Ishikawa (cell line): ENCODE results near the gene NUAK2.

Experiments used
- CEBPB ChIP-seq: IDR thresholded peaks from 2 replicates; pipeline ENCODE4 v1.6.1; 2012
- CREB1 ChIP-seq: IDR thresholded peaks from 2 replicates; pipeline ENCODE4 v1.6.1; 2012; ENCODE audit warnings: low read depth
- EGR1 ChIP-seq: IDR thresholded peaks from 2 replicates; pipeline ENCODE4 v1.6.1; 2012
- EP300 ChIP-seq: IDR thresholded peaks from 2 replicates; pipeline ENCODE4 v1.6.1; 2012; ENCODE audit warnings: borderline replicate concordance
- FOXM1 ChIP-seq: IDR thresholded peaks from 2 replicates; pipeline ENCODE4 v1.6.1; 2012; ENCODE audit warnings: low read depth, borderline replicate concordance
- MAX ChIP-seq: IDR thresholded peaks from 2 replicates; pipeline ENCODE4 v1.6.1; 2012
- RAD21 ChIP-seq: IDR thresholded peaks from 2 replicates; pipeline ENCODE4 v1.6.1; 2012; ENCODE audit warnings: low read depth
- TAF1 ChIP-seq: IDR thresholded peaks from 2 replicates; pipeline ENCODE4 v1.6.1; 2012; ENCODE audit warnings: low read depth, mild to moderate bottlenecking
- TCF12 ChIP-seq: IDR thresholded peaks from 2 replicates; pipeline ENCODE4 v1.6.1; 2012; ENCODE audit warnings: low read depth
- YY1 ChIP-seq: IDR thresholded peaks from 2 replicates; pipeline ENCODE4 v1.6.1; 2012; ENCODE audit warnings: low read depth
- TF ChIP-seq, protein P1 (sequence below): IDR thresholded peaks from 2 replicates; pipeline ENCODE4 v1.6.1; 2012; ENCODE audit warnings: low read depth, mild to moderate bottlenecking

GRCh38 chr1:205317311-205317917, 4.1 kb downstream of the NUAK2 start:
- TF ChIP-seq EP300 (peak; percentile 81), YY1 (no peak), MAX (peak; percentile 78; the same call in 1 of the 2 replicates), TAF1 (no peak), EGR1 (no peak), CEBPB (no peak), FOXM1 (no peak), CREB1 (no peak), TCF12 (peak; percentile 93), RAD21 (peak; percentile 16; the same call in 1 of the 2 replicates)
- TF ChIP-seq, protein P1, sequence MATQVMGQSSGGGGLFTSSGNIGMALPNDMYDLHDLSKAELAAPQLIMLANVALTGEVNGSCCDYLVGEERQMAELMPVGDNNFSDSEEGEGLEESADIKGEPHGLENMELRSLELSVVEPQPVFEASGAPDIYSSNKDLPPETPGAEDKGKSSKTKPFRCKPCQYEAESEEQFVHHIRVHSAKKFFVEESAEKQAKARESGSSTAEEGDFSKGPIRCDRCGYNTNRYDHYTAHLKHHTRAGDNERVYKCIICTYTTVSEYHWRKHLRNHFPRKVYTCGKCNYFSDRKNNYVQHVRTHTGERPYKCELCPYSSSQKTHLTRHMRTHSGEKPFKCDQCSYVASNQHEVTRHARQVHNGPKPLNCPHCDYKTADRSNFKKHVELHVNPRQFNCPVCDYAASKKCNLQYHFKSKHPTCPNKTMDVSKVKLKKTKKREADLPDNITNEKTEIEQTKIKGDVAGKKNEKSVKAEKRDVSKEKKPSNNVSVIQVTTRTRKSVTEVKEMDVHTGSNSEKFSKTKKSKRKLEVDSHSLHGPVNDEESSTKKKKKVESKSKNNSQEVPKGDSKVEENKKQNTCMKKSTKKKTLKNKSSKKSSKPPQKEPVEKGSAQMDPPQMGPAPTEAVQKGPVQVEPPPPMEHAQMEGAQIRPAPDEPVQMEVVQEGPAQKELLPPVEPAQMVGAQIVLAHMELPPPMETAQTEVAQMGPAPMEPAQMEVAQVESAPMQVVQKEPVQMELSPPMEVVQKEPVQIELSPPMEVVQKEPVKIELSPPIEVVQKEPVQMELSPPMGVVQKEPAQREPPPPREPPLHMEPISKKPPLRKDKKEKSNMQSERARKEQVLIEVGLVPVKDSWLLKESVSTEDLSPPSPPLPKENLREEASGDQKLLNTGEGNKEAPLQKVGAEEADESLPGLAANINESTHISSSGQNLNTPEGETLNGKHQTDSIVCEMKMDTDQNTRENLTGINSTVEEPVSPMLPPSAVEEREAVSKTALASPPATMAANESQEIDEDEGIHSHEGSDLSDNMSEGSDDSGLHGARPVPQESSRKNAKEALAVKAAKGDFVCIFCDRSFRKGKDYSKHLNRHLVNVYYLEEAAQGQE, result no peak
